Measurements from ENCODE around the gene CHGA.
A peak's percentile ranks its signal among the peaks of the same experiment; 100 is the strongest.

CHGA gene

GRCh38 chr14:92951261-92951660 lies 28.3 kb downstream of the CHGA start:
- in situ Hi-C loops (cut with HindIII; ENCODE audit: low sequenced_read_pairs) = no loop called here
- no peak for DNase-seq (ENCODE audit: low read depth, low spot score)
- TF ChIP-seq CTCF (IDR thresholded peaks at IDR 0.05; ENCODE audit: low read depth, low read length) = no peak
- H3K4me3 ChIP-seq (ENCODE audit: low read depth, low read length) = no peak overlapping the region

- H3K4me3 ChIP-seq (ENCODE audit: low read depth, low read length) = no peak overlapping the region
- peak; percentile 56 for DNase-seq (ENCODE audit: low read depth, low spot score)
- peak; percentile 97 for TF ChIP-seq CTCF (IDR thresholded peaks at IDR 0.05; ENCODE audit: low read depth, low read length)
- in situ Hi-C loops (cut with HindIII; ENCODE audit: low sequenced_read_pairs) = no loop called here
Measured at GRCh38 chr14:92951912-92952471, 29.0 kb downstream of the CHGA start.

GRCh38 chr14:92952481-92953298 lies 29.7 kb downstream of the CHGA start:
- in situ Hi-C loops (cut with HindIII; ENCODE audit: low sequenced_read_pairs) = no loop called here
- no peak overlapping the region for H3K4me3 ChIP-seq (ENCODE audit: low read depth, low read length)
- TF ChIP-seq CTCF (IDR thresholded peaks at IDR 0.05; ENCODE audit: low read depth, low read length) = no peak
- no peak for DNase-seq (ENCODE audit: low read depth, low spot score)

GRCh38 chr14:92953526-92953925 lies 30.6 kb downstream of the CHGA start:
- in situ Hi-C loops (cut with HindIII; ENCODE audit: low sequenced_read_pairs) = no loop called here
- H3K4me3 ChIP-seq (ENCODE audit: low read depth, low read length) = no peak overlapping the region
- DNase-seq (ENCODE audit: low read depth, low spot score) = no peak
- no peak for TF ChIP-seq CTCF (IDR thresholded peaks at IDR 0.05; ENCODE audit: low read depth, low read length)

GRCh38 chr14:92954933-92955332 lies 32.0 kb downstream of the CHGA start:
- in situ Hi-C loops (cut with HindIII; ENCODE audit: low sequenced_read_pairs) = no loop called here
- DNase-seq (ENCODE audit: low read depth, low spot score) = no peak
- no peak overlapping the region for H3K4me3 ChIP-seq (ENCODE audit: low read depth, low read length)
- TF ChIP-seq CTCF (IDR thresholded peaks at IDR 0.05; ENCODE audit: low read depth, low read length) = no peak

- DNase-seq (ENCODE audit: low read depth, low spot score) = no peak
- in situ Hi-C loops (cut with HindIII; ENCODE audit: low sequenced_read_pairs) = no loop called here
- no peak overlapping the region for H3K4me3 ChIP-seq (ENCODE audit: low read depth, low read length)
- no peak for TF ChIP-seq CTCF (IDR thresholded peaks at IDR 0.05; ENCODE audit: low read depth, low read length)
Measured at GRCh38 chr14:92955381-92955780, 32.4 kb downstream of the CHGA start.
